CD14-positive monocyte (primary cell): Measurements from ENCODE around the gene WASF2. TPM values are rescaled to one million over a fixed set of nuclear protein-coding genes. Genes with fewer than 3 reads are reported as not detected.

Experiments
- DNase-seq, 3 donors: peaks; one replicate each; pipeline ENCODE4 v3.0.0-alpha.2; 2011 to 2022
- H2AFZ ChIP-seq: 2 replicates; pipeline ENCODE4 v1.6.0; 2012; ENCODE audit warnings: mild to moderate bottlenecking, low read depth, low read length, inconsistent platforms; ENCODE audit not compliant: insufficient read depth, poor library complexity, severe bottlenecking
- H3K27ac ChIP-seq, 2 donors: 1 replicate in 1 of 2; 2 replicates in 1 of 2; pipeline ENCODE4 v1.5.1; 2012 to 2013; ENCODE audit warnings: low read length in 2 of 2, control low read depth in 1 of 2, inconsistent platforms in 1 of 2, low read depth in 1 of 2, mild to moderate bottlenecking in 1 of 2
- H3K27me3 ChIP-seq, 2 donors: one replicate each; pipeline versions ENCODE4 v1.6.0 to v1.6.1; 2011 to 2013; ENCODE audit warnings: low read length in 2 of 2; ENCODE audit not compliant: control insufficient read depth in 2 of 2, insufficient read depth in 2 of 2
- H3K36me3 ChIP-seq, 2 donors: replicated peaks in 1 of 2; 1 replicate in 1 of 2; 2 replicates in 1 of 2; pipeline versions ENCODE4 v1.5.1 to v1.6.1; 2012 to 2013; ENCODE audit warnings: low read length in 2 of 2, control low read depth in 1 of 2, inconsistent platforms in 1 of 2, mild to moderate bottlenecking in 1 of 2; ENCODE audit not compliant: insufficient read depth in 2 of 2, control insufficient read depth in 1 of 2
- H3K4me1 ChIP-seq, 2 donors: 1 replicate in 1 of 2; 2 replicates in 1 of 2; pipeline versions ENCODE4 v1.5.1 to v1.6.1; 2012 to 2013; ENCODE audit warnings: low read length in 2 of 2, control low read depth in 1 of 2, inconsistent platforms in 1 of 2, mild to moderate bottlenecking in 1 of 2, moderate library complexity in 1 of 2; ENCODE audit not compliant: insufficient read depth in 2 of 2, control insufficient read depth in 1 of 2
- H3K4me2 ChIP-seq: replicated peaks from 2 replicates; pipeline ENCODE3; 2012; ENCODE audit warnings: low read length, moderate library complexity, mild to moderate bottlenecking; ENCODE audit not compliant: poor library complexity, severe bottlenecking; ENCODE audit errors: extremely low read depth
- H3K4me3 ChIP-seq, 3 experiments: fragments of 200-600 bp in 1 of 3; sonication (generic) in 1 of 3; replicated peaks in 1 of 3; 1 replicate in 2 of 3; 2 replicates in 1 of 3; pipeline ENCODE4 v1.5.1; 2011 to 2013; ENCODE audit warnings: low read length in 3 of 3, mild to moderate bottlenecking in 3 of 3, control low read depth in 2 of 3, low read depth in 2 of 3, inconsistent platforms in 1 of 3, moderate library complexity in 1 of 3
- H3K79me2 ChIP-seq: 2 replicates; pipeline ENCODE4 v1.6.0; 2012; ENCODE audit warnings: mild to moderate bottlenecking, control low read depth, inconsistent platforms, low read length, moderate library complexity; ENCODE audit not compliant: insufficient read depth
- H3K9ac ChIP-seq: 2 replicates; pipeline ENCODE4 v1.6.0; 2017; ENCODE audit warnings: low read length, mild to moderate bottlenecking; ENCODE audit not compliant: insufficient read depth, poor library complexity, severe bottlenecking
- H3K9me3 ChIP-seq, 2 donors: replicated peaks in 1 of 2; 1 replicate in 1 of 2; 2 replicates in 1 of 2; pipeline versions ENCODE4 v1.5.1 to v1.6.1; 2012 to 2013; ENCODE audit warnings: low read length in 2 of 2, control low read depth in 1 of 2; ENCODE audit not compliant: control insufficient read depth in 1 of 2, insufficient read depth in 1 of 2
- H4K20me1 ChIP-seq: 2 replicates; pipeline ENCODE4 v1.6.0; 2012; ENCODE audit warnings: mild to moderate bottlenecking, low read length, control low read depth, moderate library complexity; ENCODE audit not compliant: insufficient read depth
- H3K27ac Mint-ChIP-seq, 7 donors: one replicate each; pipeline ENCODE4 v1.8.0; 2020; ENCODE audit warnings: mild to moderate bottlenecking in 7 of 7, mixed read lengths in 7 of 7, moderate library complexity in 6 of 7, inconsistent platforms in 2 of 7
- H3K27me3 Mint-ChIP-seq, 3 donors: one replicate each; pipeline ENCODE4 v1.8.0; 2021 to 2022; ENCODE audit warnings: low read depth in 3 of 3, mild to moderate bottlenecking in 3 of 3, mixed read lengths in 3 of 3, moderate library complexity in 3 of 3, inconsistent platforms in 1 of 3
- H3K36me3 Mint-ChIP-seq, 2 donors: one replicate each; pipeline ENCODE4 v1.8.0; 2020; ENCODE audit warnings: mixed read lengths in 2 of 2, inconsistent platforms in 1 of 2, mild to moderate bottlenecking in 1 of 2
- H3K4me1 Mint-ChIP-seq: one replicate; pipeline ENCODE4 v1.8.0; 2020; ENCODE audit warnings: mild to moderate bottlenecking, mixed read lengths
- H3K4me3 Mint-ChIP-seq, 2 donors: one replicate each; pipeline ENCODE4 v1.8.0; 2020; ENCODE audit warnings: mild to moderate bottlenecking in 2 of 2, mixed read lengths in 2 of 2, moderate library complexity in 1 of 2
- H3K9me3 Mint-ChIP-seq, 7 donors: one replicate each; pipeline ENCODE4 v1.8.0; 2020 to 2022; ENCODE audit warnings: mixed read lengths in 7 of 7, mild to moderate bottlenecking in 6 of 7, moderate library complexity in 6 of 7, inconsistent platforms in 2 of 7
- CTCF ChIP-seq: fragments of 200-600 bp; IDR thresholded peaks from one replicate; pipeline ENCODE4 v1.8.0; 2022; ENCODE audit warnings: antibody characterized with exemption, mild to moderate bottlenecking
- WGBS: methylation state at CpG from one replicate; pipeline ENCODE4 v1.1.5; 2013; ENCODE audit warnings: missing lambda C conversion rate; ENCODE audit not compliant: insufficient coverage; 5-methylcytosine and 5-hydroxymethylcytosine counted together
- intact Hi-C, 2 donors: fragments of 100-400 bp; cut with micrococcal nuclease; formaldehyde crosslinking; loops; one replicate each; pipeline versions ENCODE4 v1.15.0 to v1.15.1; 2023
- polyA plus RNA-seq, 3 donors: library from polyadenylated mRNA; depleted of rRNA in 1 of 3; unstranded in 2 of 3; stranded (reverse) in 1 of 3; fragments of 300-500 nt in 2 of 3; fragments of >200 nt in 1 of 3; fragmentation: Illumina TruSeq in 2 of 3; gene quantifications; 1 replicate in 2 of 3; 2 replicates in 1 of 3; pipeline ENCODE4 v1.2.3, GENCODE V29; 2012 to 2021

Gene WASF2
- polyA plus RNA-seq, 3 donors = 53.5 to 91.6 (median 86.4) TPM

DNA sequence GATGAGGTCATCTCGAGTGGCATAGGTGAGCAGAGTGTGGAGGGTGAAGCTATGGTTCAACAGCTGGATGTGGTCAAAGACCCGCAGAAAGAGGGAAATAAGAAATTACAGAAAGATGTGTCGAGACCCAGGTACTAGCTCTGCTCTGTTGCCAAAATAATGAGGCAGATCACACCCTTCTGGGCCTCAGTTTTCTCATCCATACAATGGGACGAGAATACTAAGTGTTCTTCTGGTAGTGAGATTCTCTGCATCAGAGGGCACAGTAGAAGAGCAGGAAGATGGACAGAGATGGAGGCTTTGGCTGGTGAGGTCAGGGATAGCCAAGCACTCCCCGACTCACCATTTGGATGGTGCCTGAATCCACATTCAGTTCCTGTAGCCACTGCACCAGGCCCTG is 134.3 kb downstream of the WASF2 start:
- Histone ChIP-seq H3K36me3 (peaks cover 20 to 39% of the 10 kb centered on the region in 2 donors), H4K20me1 (peaks cover 13% of the 10 kb centered on the region), H3K9ac (no peak overlapping the region), H2AFZ (no peak overlapping the region), H3K79me2 (no peaks in the 10 kb centered on the region), H3K4me1 (peaks cover 18 to 27% of the 10 kb centered on the region in 2 donors), H3K27ac (no peak overlapping the region), H3K4me3 (no peak overlapping the region), H3K4me2 (no peak overlapping the region), H3K27me3 (peaks cover 0 to 12% of the 10 kb centered on the region in 2 donors), H3K9me3 (no peaks in the 10 kb centered on the region)
- peak overlapping the region in 1 of 7 donors; percentile 50 for H3K27ac Mint-ChIP-seq
- H3K36me3 Mint-ChIP-seq = peaks cover 22 to 79% of the 10 kb centered on the region in 2 donors
- H3K4me3 Mint-ChIP-seq = no peak overlapping the region
- H3K4me1 Mint-ChIP-seq = peaks cover 22% of the 10 kb centered on the region
- DNase-seq = no peak
- intact Hi-C loops = loop anchor here in 1 of 2 donors (5.0 kb wide), 1 partner anchor 42 kb away; no protein-coding TSS in a partner anchor
- peaks cover 12 to 23% (median 22%) of the 10 kb centered on the region in 3 donors for H3K27me3 Mint-ChIP-seq
- 100% methylated on average over 2 of the region's 5 CpGs for WGBS
- H3K9me3 Mint-ChIP-seq = peaks cover 0 to 2% (median 0%) of the 10 kb centered on the region in 7 donors
- no peak for TF ChIP-seq CTCF

Other genes with a start within 250 kb of the WASF2 start
- 10 to 100 TPM; 23.2 to 29.0 (median 24.6) TPM for gene TMEM222, start 168.0 kb downstream of the WASF2 start, polyA plus RNA-seq
- 10 to 100 TPM; 26.9 to 95.8 (median 44.6) TPM for gene SYTL1, start 148.1 kb downstream of the WASF2 start, polyA plus RNA-seq
- gene MAP3K6, start 123.2 kb downstream of the WASF2 start, polyA plus RNA-seq = 10 to 100 TPM in 1 of 3 donors, 1 to 10 TPM in 2; 3.2 to 14.8 (median 6.7) TPM
- gene FCN3, start 115.3 kb downstream of the WASF2 start, polyA plus RNA-seq = not detected
- not detected for gene CD164L2, start 106.8 kb downstream of the WASF2 start, polyA plus RNA-seq
- 1 to 10 TPM in 1 of 3 donors, under 1 TPM in 1, not detected in 1; 0.26 to 2.7 TPM for gene GPR3, start 97.5 kb downstream of the WASF2 start, polyA plus RNA-seq
- gene AHDC1, start 114.0 kb upstream of the WASF2 start, polyA plus RNA-seq = 1 to 10 TPM in 1 of 3 donors, under 1 TPM in 2; 0.16 to 3.3 (median 0.30) TPM
- gene FGR, start 145.0 kb upstream of the WASF2 start, polyA plus RNA-seq = 1,000 to 10,000 TPM in 1 of 3 donors, 100 to 1,000 TPM in 2; 371 to 1,340 (median 571) TPM
- 100 to 1,000 TPM in 2 of 3 donors, 10 to 100 TPM in 1; 69.9 to 276 (median 276) TPM for gene IFI6, start 182.0 kb upstream of the WASF2 start, polyA plus RNA-seq
- gene FAM76A, start 235.8 kb upstream of the WASF2 start, polyA plus RNA-seq = 10 to 100 TPM in 2 of 3 donors, 1 to 10 TPM in 1; 9.1 to 10.9 (median 10.3) TPM